Motor neuron (in vitro differentiated cells): ENCODE data around the gene EPM2AIP1. TPM values are rescaled to one million over a fixed set of nuclear protein-coding genes. Genes with fewer than 3 reads are reported as not detected.

Experiments used
- ATAC-seq, 8 experiments: fragments of 200-7000 bp; cut with Tn5 transposase; replicated peaks in 6 of 8; 2 replicates each; pipeline ENCODE4 v1.8.0; 2021; ENCODE audit warnings: mild to moderate bottlenecking in 8 of 8, moderate library complexity in 8 of 8
- H3K27ac ChIP-seq, 2 donors: fragments of 250-450 bp; sonication (Bioruptor Pico); 2 replicates each; pipeline ENCODE4 v1.9.0; 2021; ENCODE audit warnings: antibody characterized with exemption in 2 of 2, mild to moderate bottlenecking in 2 of 2, moderate library complexity in 1 of 2
- H3K4me1 ChIP-seq, 2 donors: fragments of 250-450 bp; sonication (Bioruptor Pico); replicated peaks in 1 of 2; 2 replicates each; pipeline ENCODE4 v1.6.1; 2021; ENCODE audit warnings: antibody characterized with exemption in 2 of 2, mild to moderate bottlenecking in 2 of 2, moderate library complexity in 1 of 2
- H3K4me3 ChIP-seq, 5 donors: fragments of 250-450 bp; sonication (Bioruptor Pico); 2 replicates each; pipeline ENCODE4 v1.9.0; 2021; ENCODE audit warnings: antibody characterized with exemption in 5 of 5, mild to moderate bottlenecking in 5 of 5, moderate library complexity in 4 of 5
- WGBS, 10 experiments: fragments of 450-650 bp; shearing (Covaris generic); methylation state at CpG; one replicate each; pipeline ENCODE4 v1.0.0; 2022; 5-methylcytosine and 5-hydroxymethylcytosine counted together
- in situ Hi-C, 9 experiments: fragments of 400-800 bp; cut with MboI; loops; one replicate each; pipeline ENCODE4 v1.15.0; 2021; ENCODE audit warnings: low sequenced_read_pairs in 9 of 9, low pct_unique_long_range_greater_than_20kb in 2 of 9; ENCODE audit not compliant: unreplicated experiment in 9 of 9
- total RNA-seq, 8 experiments: library from RNA; unstranded; fragments of 300-600 nt; gene quantifications; 2 replicates each; pipeline versions ENCODE4 v1.2.3 to v1.2.4, GENCODE V29; 2022

Gene EPM2AIP1
- total RNA-seq, 8 experiments from 2014 or later, result 6.5 to 34.9 (median 23.4) TPM

- H3K27ac ChIP-seq, result no peak overlapping the region
- H3K4me1 ChIP-seq, result peaks cover 4 to 5% of the 10 kb centered on the region in 2 donors
- ATAC-seq, result no peak
- 0 to 83% (median 51%) methylated on average over 1 to 3 of the region's 3 CpGs; no CpG with 5 or more reads in 2 of the 10 experiments for WGBS, 10 experiments
- H3K4me3 ChIP-seq, result no peak overlapping the region
- in situ Hi-C loops, result no loop called here
Measured at GRCh38 chr3:36941658-36942057, 51.3 kb downstream of the EPM2AIP1 start.

- 83 to 100% (median 88%) methylated on average over 1 to 2 of the region's 2 CpGs; no CpG with 5 or more reads in 2 of the 10 experiments for WGBS, 10 experiments
- peaks cover 4 to 5% of the 10 kb centered on the region in 2 donors for H3K4me1 ChIP-seq
- H3K27ac ChIP-seq, result no peak overlapping the region
- H3K4me3 ChIP-seq, result no peak overlapping the region
- no peak for ATAC-seq
- in situ Hi-C loops, result no loop called here
Measured at GRCh38 chr3:36941162-36941561, 51.8 kb downstream of the EPM2AIP1 start.

GRCh38 chr3:36937492-36937891 is 55.4 kb downstream of the EPM2AIP1 start:
- H3K4me1 ChIP-seq, result peaks cover 5 to 9% of the 10 kb centered on the region in 2 donors
- ATAC-seq, result no peak
- in situ Hi-C loops, result no loop called here
- 0 to 80% (median 22%) methylated on average over 1 of the region's 1 CpG; no CpG with 5 or more reads in 7 of the 10 experiments for WGBS, 10 experiments
- no peak overlapping the region for H3K27ac ChIP-seq
- no peak overlapping the region for H3K4me3 ChIP-seq

Other genes with a start within 250 kb of the EPM2AIP1 start
- 1 to 10 TPM in 1 of 8 experiments, under 1 TPM in 7; 0.04 to 1.4 (median 0.62) TPM for gene DCLK3, start 228.6 kb downstream of the EPM2AIP1 start, total RNA-seq
- gene TRANK1, start 48.1 kb downstream of the EPM2AIP1 start, total RNA-seq, result 10 to 100 TPM in 1 of 8 experiments, 1 to 10 TPM in 4, under 1 TPM in 3; 0.37 to 22.8 (median 2.0) TPM
- gene MLH1, start 387 bp upstream of the EPM2AIP1 start, total RNA-seq, result 10 to 100 TPM; 17.4 to 53.3 (median 47.6) TPM
- gene LRRFIP2, start 181.5 kb upstream of the EPM2AIP1 start, total RNA-seq, result 10 to 100 TPM; 29.6 to 57.9 (median 42.7) TPM